K562 (cell line): ENCODE data around the gene GPR183. TPM values are rescaled to one million over a fixed set of nuclear protein-coding genes. Genes with fewer than 3 reads are reported as not detected.

Source experiments
- ATAC-seq: fragments of 200-7000 bp; cut with Tn5 transposase; 3 replicates; pipeline ENCODE4 v1.9.1; 2020; ENCODE audit warnings: moderate library complexity
- BruUV-seq: library from RNA; stranded (reverse); fragments of 400-500 nt; replicated peaks from 2 replicates; lab custom pipeline; 2021; lab: Mats Ljungman, UMichigan
- CTCF ChIA-PET: fragments of 300-600 bp; formaldehyde crosslinking; extraction: SDS; loops from one replicate; lab custom pipeline; 2021; ENCODE audit warnings: low intra/inter-chr PET ratio; lab: Yijun Ruan, JAX
- POLR2A ChIA-PET: fragments of 300-600, 350-650 bp; sonication (Branson Sonifier 250); formaldehyde crosslinking; extraction: SDS; loops from one replicate; lab custom pipeline; 2021; ENCODE audit warnings: antibody characterized with exemption, inconsistent platforms; lab: Yijun Ruan, JAX
- DNase-seq, 4 experiments: peaks; one replicate each; pipeline versions ENCODE4 v3.0.0 to v3.0.0-alpha.2; 2011 to 2018; ENCODE audit warnings: low spot score in 3 of 4, mixed read lengths in 3 of 4; ENCODE audit errors: extremely low read depth in 1 of 4
- FAIRE-seq: peaks from 2 replicates; lab custom pipeline; 2011; peaks lifted over from hg19 to GRCh38; lab: Jason Lieb, UNC
- H2AFZ ChIP-seq: 2 replicates; pipeline ENCODE4 v1.6.0; 2011; ENCODE audit warnings: low read depth, low read length, control low read depth, inconsistent platforms
- H3K27ac ChIP-seq: fragments of 200-600 bp; 3 replicates; pipeline ENCODE4 v1.8.0; 2011; ENCODE audit warnings: low read depth, mild to moderate bottlenecking, control low read depth, inconsistent platforms, low read length, moderate library complexity, mixed read lengths; ENCODE audit errors: extremely low read depth
- H3K27me3 ChIP-seq, 2 experiments: fragments of 300-600 bp in 1 of 2; 2 replicates in 1 of 2; 3 replicates in 1 of 2; pipeline versions ENCODE4 v1.6.0 to v1.8.0; 2011; ENCODE audit warnings: inconsistent platforms in 2 of 2, low read length in 2 of 2, mild to moderate bottlenecking in 1 of 2, mixed read lengths in 1 of 2, moderate library complexity in 1 of 2; ENCODE audit not compliant: control insufficient read depth in 2 of 2, insufficient read depth in 2 of 2
- H3K36me3 ChIP-seq: fragments of 300-600 bp; 3 replicates; pipeline ENCODE4 v1.8.0; 2011; ENCODE audit warnings: mild to moderate bottlenecking, low read length, inconsistent platforms; ENCODE audit not compliant: control insufficient read depth, insufficient read depth
- H3K4me1 ChIP-seq, 2 experiments: fragments of 200-600 bp in 1 of 2; replicated peaks in 1 of 2; 2 replicates in 1 of 2; 3 replicates in 1 of 2; pipeline versions ENCODE4 v1.5.1 to v1.8.0; 2011; ENCODE audit warnings: inconsistent platforms in 2 of 2, low read length in 2 of 2, mild to moderate bottlenecking in 1 of 2, mixed read lengths in 1 of 2, moderate library complexity in 1 of 2; ENCODE audit not compliant: control insufficient read depth in 2 of 2, insufficient read depth in 2 of 2
- H3K4me2 ChIP-seq: 2 replicates; pipeline ENCODE4 v1.6.1; 2011; ENCODE audit warnings: low read length, control low read depth, inconsistent platforms, mixed read lengths; ENCODE audit not compliant: insufficient read depth
- H3K4me3 ChIP-seq: fragments of 200-600 bp; sonication (generic), shearing (Covaris generic); 2 replicates; pipeline ENCODE4 v1.5.1; 2016; ENCODE audit warnings: control low read depth, inconsistent platforms
- H3K79me2 ChIP-seq: fragments of 200-600 bp; 3 replicates; pipeline ENCODE4 v1.8.0; 2011; ENCODE audit warnings: low read length, inconsistent platforms; ENCODE audit not compliant: control insufficient read depth, insufficient read depth
- H3K9ac ChIP-seq, 2 experiments: 2 replicates each; pipeline versions ENCODE4 v1.6.0 to v1.6.1; 2011; ENCODE audit warnings: low read depth in 2 of 2, low read length in 2 of 2, control low read depth in 1 of 2, inconsistent platforms in 1 of 2, mild to moderate bottlenecking in 1 of 2, mixed read lengths in 1 of 2; ENCODE audit not compliant: insufficient read depth in 1 of 2
- H3K9me1 ChIP-seq: one replicate; pipeline ENCODE4 v1.6.0; 2011; ENCODE audit warnings: inconsistent platforms, mild to moderate bottlenecking, low read length, moderate library complexity; ENCODE audit not compliant: control insufficient read depth, insufficient read depth
- H3K9me3 ChIP-seq: replicated peaks from 2 replicates; pipeline ENCODE4 v1.5.1; 2011; ENCODE audit warnings: low read depth, low read length, inconsistent platforms; ENCODE audit not compliant: control insufficient read depth, insufficient read depth
- H4K20me1 ChIP-seq: replicated peaks from 2 replicates; pipeline ENCODE4 v1.6.1; 2011; ENCODE audit warnings: low read length, inconsistent platforms, mixed read lengths; ENCODE audit not compliant: control insufficient read depth, insufficient read depth
- CHCHD3 ChIP-seq: fragments of 250-450 bp; sonication (Bioruptor Pico); IDR thresholded peaks from 2 replicates; pipeline ENCODE4 v2.1.2; 2022; ENCODE audit warnings: mild to moderate bottlenecking
- CHD2 ChIP-seq: IDR thresholded peaks from 2 replicates; pipeline ENCODE4 v1.6.1; 2011; ENCODE audit warnings: low read depth, low read length
- FOXK2 ChIP-seq, 2 experiments: fragments of 450-650 bp; IDR thresholded peaks in 1 of 2; conservative IDR thresholded peaks in 1 of 2; 2 replicates each; pipeline ENCODE4 v1.6.1; 2016; ENCODE audit warnings: low read depth in 2 of 2, mild to moderate bottlenecking in 1 of 2
- NBN ChIP-seq: fragments of 450-650 bp; IDR thresholded peaks from 2 replicates; pipeline ENCODE4 v1.6.1; 2016; ENCODE audit warnings: low read depth, mild to moderate bottlenecking
- OTX1 ChIP-seq: fragments of 450-650 bp; formaldehyde crosslinking; IDR thresholded peaks from 2 replicates; pipeline ENCODE4 v1.4.0; 2022; ENCODE audit warnings: mild to moderate bottlenecking
- PHB ChIP-seq: fragments of 250-450 bp; sonication (Bioruptor Pico); IDR thresholded peaks from 2 replicates; pipeline ENCODE4 v1.5.0; 2021
- STAG1 ChIP-seq: sonication (generic); formaldehyde crosslinking; IDR thresholded peaks from 2 replicates; pipeline ENCODE4 v1.5.0; 2020; ENCODE audit warnings: missing genetic modification reagents, borderline replicate concordance
- TRIM28 ChIP-seq: fragments of 450-650 bp; IDR thresholded peaks from 2 replicates; pipeline ENCODE4 v1.6.1; 2017
- ZBTB7A ChIP-seq: IDR thresholded peaks from 2 replicates; pipeline ENCODE4 v1.6.1; 2011; ENCODE audit warnings: low read depth, mild to moderate bottlenecking, low read length, moderate library complexity, borderline replicate concordance; ENCODE audit not compliant: control insufficient read depth
- ZC3H8 ChIP-seq: fragments of 450-650 bp; IDR thresholded peaks from 2 replicates; pipeline ENCODE4 v1.6.1; 2017
- ZNF3 ChIP-seq: fragments of 250-450 bp; sonication (Bioruptor Pico); IDR thresholded peaks from 2 replicates; pipeline ENCODE4 v1.5.0; 2021; ENCODE audit warnings: mild to moderate bottlenecking, moderate library complexity
- ZNF398 ChIP-seq: fragments of 250-450 bp; sonication (Bioruptor Pico); IDR thresholded peaks from 2 replicates; pipeline ENCODE4 v1.8.0; 2021; ENCODE audit warnings: moderate library complexity, mild to moderate bottlenecking, inconsistent platforms
- WGBS: fragments of 100-300 bp; shearing (Covaris generic); methylation state at CpG from one replicate; pipeline ENCODE4 v1.1.6; 2016; ENCODE audit warnings: low coverage, mixed read lengths; ENCODE audit not compliant: insufficient coverage; ENCODE audit errors: missing lambda C conversion rate; 5-methylcytosine and 5-hydroxymethylcytosine counted together
- in situ Hi-C: fragments of 300-500 bp; cut with MboI; formaldehyde crosslinking; loops from 4 replicates; pipeline ENCODE4 v1.15.0; 2018; ENCODE audit warnings: inconsistent platforms, mixed read lengths
- intact Hi-C: fragments of 100-400 bp; cut with micrococcal nuclease; formaldehyde crosslinking; loops from 2 replicates; pipeline ENCODE4 v1.14.2; 2022
- polyA plus RNA-seq, 8 experiments: library from polyadenylated mRNA; depleted of rRNA in 4 of 8; stranded (reverse) in 5 of 8; unstranded in 3 of 8; fragments of >200 nt; fragmentation: Nextera tagmentation in 2 of 8; fragmentation: Illumina TruSeq in 1 of 8; extraction: Ambion mirVana in 2 of 8; extraction: Trizol in 1 of 8; gene quantifications; 2 replicates each; pipeline versions ENCODE4 v1.2.1 to v1.2.3, GENCODE V29; 2011 to 2014; ENCODE audit warnings: inconsistent platforms in 1 of 8, missing spikeins in 1 of 8
- total RNA-seq, 7 experiments: library from RNA; depleted of rRNA in 6 of 7; stranded (reverse); fragments of >200 nt in 6 of 7; fragmentation: Illumina TruSeq in 2 of 7; extraction: Trizol in 2 of 7; gene quantifications; 2 replicates each; pipeline versions ENCODE4 v1.2.1 to v1.2.3, GENCODE V29; 2011 to 2021; ENCODE audit warnings: low replicate concordance in 1 of 7

GPR183 gene
- total and polyA plus RNA-seq, 9 of the 15 experiments (the other 6 are each of a cell fraction or from before 2014, with no cell fraction given), result 1.3 to 10.2 (median 3.7) TPM

GRCh38 chr13:99255271-99255670, 51.9 kb downstream of the GPR183 start:
- no peaks in the 10 kb centered on the region for H4K20me1 ChIP-seq
- TF ChIP-seq TRIM28, result no peak
- no peak for FAIRE-seq
- no peaks in the 10 kb centered on the region for H3K4me1 ChIP-seq
- H3K79me2 ChIP-seq, result no peaks in the 10 kb centered on the region
- ChIA-PET POLR2A (interaction anchor here (1.9 kb wide), 1 partner anchor 9 kb away, joined by 5 read pairs; no protein-coding TSS in a partner anchor), CTCF (no interaction called here)
- BruUV-seq, result no TSS peak
- H3K9me3 ChIP-seq, result no peaks in the 10 kb centered on the region
- H3K27ac ChIP-seq, result no peak overlapping the region
- H3K4me3 ChIP-seq, result no peak overlapping the region
- WGBS, result 61% methylated on average over 7 of the region's 10 CpGs
- intact Hi-C loops (no loop called here), in situ Hi-C loops (no loop called here)
- H3K4me2 ChIP-seq, result no peak overlapping the region
- H3K36me3 ChIP-seq, result peaks cover 38% of the 10 kb centered on the region; the same call in 2 of the 3 replicates
- H3K9me1 ChIP-seq, result no peaks in the 10 kb centered on the region
- no peak for ATAC-seq
- DNase-seq, result no peak
- no peaks in the 10 kb centered on the region for H3K27me3 ChIP-seq
- no peak overlapping the region for H3K9ac ChIP-seq
- no peak overlapping the region for H2AFZ ChIP-seq

GRCh38 chr13:99254830-99255229, 52.4 kb downstream of the GPR183 start:
- no TSS peak for BruUV-seq

More at GRCh38 chr13:99254830-99255229, 52.4 kb downstream of the GPR183 start:
- Histone ChIP-seq H3K27me3 (no peaks in the 10 kb centered on the region), H3K4me2 (no peak overlapping the region), H4K20me1 (no peaks in the 10 kb centered on the region)
- ATAC-seq, result no peak
- in situ Hi-C loops, result no loop called here
- no peak for TF ChIP-seq ZC3H8
- no peak for TF ChIP-seq ZBTB7A
- no peak for TF ChIP-seq CHCHD3
- no peak for TF ChIP-seq NBN
- no peak for TF ChIP-seq PHB (CRISPR knock-in tag)
- TF ChIP-seq STAG1 (CRISPR knock-in tag), result no peak
- no peak for TF ChIP-seq OTX1 (CRISPR knock-in tag)
- TF ChIP-seq TRIM28, result no peak
- TF ChIP-seq ZNF398 (CRISPR knock-in tag), result no peak
- TF ChIP-seq CHD2, result no peak
- TF ChIP-seq ZNF3 (CRISPR knock-in tag), result no peak
- TF ChIP-seq FOXK2 (conservative IDR thresholded peaks at IDR 0.05 in 1 of 2, IDR thresholded peaks at IDR 0.05 in 1 of 2; ENCODE audit: low read depth in 2 of 2), result no peak
- TF ChIP-seq, all 486 proteins: peak for 0
- Histone ChIP-seq H3K9me1 (no peaks in the 10 kb centered on the region), H3K9ac (no peak overlapping the region), H3K9me3 (no peaks in the 10 kb centered on the region), H3K79me2 (no peaks in the 10 kb centered on the region), H2AFZ (no peak overlapping the region), H3K4me1 (no peaks in the 10 kb centered on the region), H3K4me3 (no peak overlapping the region), H3K27ac (no peak overlapping the region), H3K36me3 (peaks cover 33% of the 10 kb centered on the region; the same call in 2 of the 3 replicates)
- CTCF ChIA-PET, result no interaction called here
- POLR2A ChIA-PET, result interaction anchor here (1.9 kb wide), 1 partner anchor 9 kb away, joined by 5 read pairs; no protein-coding TSS in a partner anchor
- DNase-seq (no peak), FAIRE-seq (no peak)
- intact Hi-C loops, result no loop called here
- WGBS, result 91% methylated on average over 14 of the region's 14 CpGs
